Peyer's patch (tissue), 4 donors: ENCODE data around the gene PCSK1.

Experiments
- POLR2A ChIP-seq, 2 donors: fragments of 450-650 bp; IDR thresholded peaks; one replicate each; pipeline ENCODE4 v1.5.1; 2017; ENCODE audit warnings: antibody characterized with exemption in 2 of 2, mild to moderate bottlenecking in 2 of 2, moderate library complexity in 2 of 2
- TF ChIP-seq, protein P1 (sequence below), 6 experiments: fragments of 450-650 bp in 4 of 6; fragments of 200-600 bp in 2 of 6; sonication (generic) in 1 of 6; IDR thresholded peaks; one replicate each; pipeline ENCODE4 v1.5.1; 2017 to 2019; ENCODE audit warnings: antibody characterized with exemption in 6 of 6, mild to moderate bottlenecking in 3 of 6, moderate library complexity in 1 of 6

GRCh38 chr5:96427824-96428223 is 5.2 kb downstream of the PCSK1 start:
- TF ChIP-seq, protein P1, sequence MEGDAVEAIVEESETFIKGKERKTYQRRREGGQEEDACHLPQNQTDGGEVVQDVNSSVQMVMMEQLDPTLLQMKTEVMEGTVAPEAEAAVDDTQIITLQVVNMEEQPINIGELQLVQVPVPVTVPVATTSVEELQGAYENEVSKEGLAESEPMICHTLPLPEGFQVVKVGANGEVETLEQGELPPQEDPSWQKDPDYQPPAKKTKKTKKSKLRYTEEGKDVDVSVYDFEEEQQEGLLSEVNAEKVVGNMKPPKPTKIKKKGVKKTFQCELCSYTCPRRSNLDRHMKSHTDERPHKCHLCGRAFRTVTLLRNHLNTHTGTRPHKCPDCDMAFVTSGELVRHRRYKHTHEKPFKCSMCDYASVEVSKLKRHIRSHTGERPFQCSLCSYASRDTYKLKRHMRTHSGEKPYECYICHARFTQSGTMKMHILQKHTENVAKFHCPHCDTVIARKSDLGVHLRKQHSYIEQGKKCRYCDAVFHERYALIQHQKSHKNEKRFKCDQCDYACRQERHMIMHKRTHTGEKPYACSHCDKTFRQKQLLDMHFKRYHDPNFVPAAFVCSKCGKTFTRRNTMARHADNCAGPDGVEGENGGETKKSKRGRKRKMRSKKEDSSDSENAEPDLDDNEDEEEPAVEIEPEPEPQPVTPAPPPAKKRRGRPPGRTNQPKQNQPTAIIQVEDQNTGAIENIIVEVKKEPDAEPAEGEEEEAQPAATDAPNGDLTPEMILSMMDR (IDR thresholded peaks at IDR 0.05) = no peak
- no peak for TF ChIP-seq POLR2A (IDR thresholded peaks at IDR 0.05)
